ENCODE data around the gene ATF7IP2.

DNA sequence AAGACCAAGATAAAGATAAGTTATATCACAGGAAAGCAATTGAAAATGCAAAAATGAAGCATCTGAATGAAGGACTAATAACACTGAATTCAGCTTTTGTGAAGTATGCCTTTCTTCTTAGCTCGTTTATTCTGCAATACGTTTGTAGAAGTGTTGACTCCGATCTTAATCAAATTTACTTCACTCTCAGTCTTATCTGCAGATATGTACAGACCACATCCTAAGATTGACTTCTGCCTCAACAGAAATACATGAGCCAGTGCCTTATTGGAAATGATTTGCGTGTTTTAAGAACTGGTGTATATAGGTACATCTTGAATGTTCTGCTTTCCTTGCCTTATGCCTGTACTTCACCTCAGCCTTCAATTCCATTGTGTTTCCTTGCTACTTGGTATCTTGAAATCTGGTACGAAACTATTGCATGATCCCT is 1.3 kb downstream of the ATF7IP2 start:
- TF ChIP-seq, protein P1, sequence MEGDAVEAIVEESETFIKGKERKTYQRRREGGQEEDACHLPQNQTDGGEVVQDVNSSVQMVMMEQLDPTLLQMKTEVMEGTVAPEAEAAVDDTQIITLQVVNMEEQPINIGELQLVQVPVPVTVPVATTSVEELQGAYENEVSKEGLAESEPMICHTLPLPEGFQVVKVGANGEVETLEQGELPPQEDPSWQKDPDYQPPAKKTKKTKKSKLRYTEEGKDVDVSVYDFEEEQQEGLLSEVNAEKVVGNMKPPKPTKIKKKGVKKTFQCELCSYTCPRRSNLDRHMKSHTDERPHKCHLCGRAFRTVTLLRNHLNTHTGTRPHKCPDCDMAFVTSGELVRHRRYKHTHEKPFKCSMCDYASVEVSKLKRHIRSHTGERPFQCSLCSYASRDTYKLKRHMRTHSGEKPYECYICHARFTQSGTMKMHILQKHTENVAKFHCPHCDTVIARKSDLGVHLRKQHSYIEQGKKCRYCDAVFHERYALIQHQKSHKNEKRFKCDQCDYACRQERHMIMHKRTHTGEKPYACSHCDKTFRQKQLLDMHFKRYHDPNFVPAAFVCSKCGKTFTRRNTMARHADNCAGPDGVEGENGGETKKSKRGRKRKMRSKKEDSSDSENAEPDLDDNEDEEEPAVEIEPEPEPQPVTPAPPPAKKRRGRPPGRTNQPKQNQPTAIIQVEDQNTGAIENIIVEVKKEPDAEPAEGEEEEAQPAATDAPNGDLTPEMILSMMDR (IDR thresholded peaks at IDR 0.05) = no peak
- TF ChIP-seq POLR2A (IDR thresholded peaks at IDR 0.05) = no peak
- TF ChIP-seq POLR2AphosphoS5 (IDR thresholded peaks at IDR 0.05) = no peak

Measured in breast epithelium (tissue), 3 donors.